HG02870 (cell line): ENCODE data around the gene TMEM63A.

Experiments
- ATAC-seq: cut with Tn5 transposase; IDR thresholded peaks from one replicate; pipeline ENCODE4 v1.9.1; 2021; ENCODE audit warnings: mild to moderate bottlenecking, moderate library complexity; ENCODE audit not compliant: unreplicated experiment

TMEM63A gene

DNA sequence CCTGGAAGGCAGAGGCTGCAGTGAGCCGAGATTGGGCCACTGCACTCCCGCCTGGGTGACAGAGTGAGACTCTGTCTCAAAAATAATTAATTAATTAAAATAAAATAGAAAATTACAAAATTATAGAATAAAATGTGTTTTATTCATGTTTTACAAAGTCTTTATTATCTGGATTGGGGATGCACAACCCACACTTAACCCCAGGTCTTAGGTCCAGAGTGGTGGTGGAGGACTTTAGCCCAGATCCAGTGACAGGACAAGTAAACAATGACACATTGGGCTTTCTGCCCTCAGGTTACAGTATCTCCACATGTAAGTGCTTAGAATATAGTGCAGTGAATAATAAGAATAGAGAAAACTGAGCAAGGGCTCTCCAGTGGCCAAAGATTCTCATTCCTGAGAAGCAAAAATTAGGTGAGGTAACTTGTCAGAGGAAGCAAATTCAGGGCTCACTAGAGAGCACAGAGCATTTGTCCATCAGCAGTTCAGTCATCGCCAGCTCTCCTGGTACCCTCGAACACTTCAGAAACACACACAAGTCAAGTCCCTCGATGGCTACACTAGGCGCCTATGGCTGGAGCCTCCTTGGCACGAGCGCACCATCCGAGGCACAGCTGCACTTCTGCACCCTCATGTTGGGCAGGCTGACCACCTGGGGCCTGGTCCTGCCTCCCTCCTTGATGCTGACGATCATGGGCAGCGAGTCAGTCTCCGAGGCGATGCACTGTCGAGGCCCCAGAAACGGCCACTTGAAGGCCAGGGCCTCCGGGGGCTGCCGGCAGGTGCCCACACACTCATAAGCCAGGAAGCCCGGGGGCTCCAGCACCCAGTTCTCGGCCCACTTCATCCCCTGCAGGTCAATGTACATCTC is 4.2 kb upstream of the TMEM63A start:
- no peak for ATAC-seq

DNA sequence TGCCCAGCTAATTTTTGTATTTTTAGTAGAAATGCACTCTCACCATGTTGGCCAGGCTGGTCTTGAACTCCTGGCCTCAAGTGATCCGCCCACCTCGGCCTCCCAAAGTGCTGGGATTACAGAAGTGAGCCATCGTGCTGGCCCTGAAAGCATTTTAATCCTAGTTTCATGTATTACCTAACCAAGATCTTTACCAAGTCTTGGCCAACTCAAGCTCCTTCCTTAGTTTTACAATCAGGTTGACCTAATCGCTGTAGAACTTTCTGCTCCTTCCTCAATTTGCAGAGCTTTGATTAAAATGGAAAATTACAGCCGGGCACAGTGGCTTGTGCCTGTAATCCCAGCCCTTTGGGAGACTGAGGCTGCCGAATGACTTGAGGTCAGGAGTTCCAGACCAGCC is 3.2 kb upstream of the TMEM63A start:
- ATAC-seq = no peak

GRCh38 chr1:225883616-225884265 is 1.6 kb upstream of the TMEM63A start:
- ATAC-seq = no peak

DNA sequence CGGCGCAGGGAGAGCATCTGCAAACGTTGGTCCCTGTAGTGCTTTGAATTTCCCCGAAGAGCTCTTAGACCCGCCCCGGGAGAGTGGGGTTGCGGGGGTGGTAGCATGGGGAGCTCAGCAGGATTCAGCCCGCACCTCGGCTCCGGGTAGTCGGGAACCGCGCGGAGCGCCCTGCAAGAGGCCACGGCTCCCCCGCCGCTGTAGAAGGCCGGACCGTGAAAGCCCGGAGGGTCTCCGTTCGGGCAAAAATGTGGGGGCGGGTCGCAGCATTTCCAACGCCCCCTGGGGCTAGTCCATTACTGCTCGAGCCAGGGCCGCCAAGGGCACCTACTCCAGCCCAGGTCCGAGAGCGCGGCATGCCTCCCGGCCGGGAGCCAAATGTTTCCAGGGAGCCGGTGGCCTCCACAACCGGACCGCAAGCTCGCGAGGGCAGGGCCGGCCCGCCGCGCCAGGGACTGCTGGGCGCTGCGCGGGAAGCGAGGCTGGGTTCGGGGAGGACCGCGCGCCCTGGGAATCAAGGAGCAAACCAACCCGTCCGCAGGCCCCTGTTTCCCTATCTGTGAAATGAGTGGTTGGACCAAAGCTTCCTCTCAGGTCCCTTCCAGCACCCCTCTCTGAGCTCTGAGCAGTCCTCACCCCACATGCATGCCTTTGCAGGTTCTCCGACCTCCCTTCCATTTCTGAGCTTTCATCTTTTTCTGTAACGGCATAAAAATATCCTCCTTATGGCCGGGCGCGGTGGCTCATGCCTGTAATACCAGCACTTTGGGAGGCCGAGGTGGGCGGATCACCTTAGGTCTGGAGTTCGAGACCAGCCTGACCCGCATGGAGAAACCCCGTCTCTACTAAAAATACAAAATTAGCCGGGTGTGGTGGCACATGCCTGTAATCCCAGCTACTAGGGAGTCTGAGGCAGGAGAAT is 775 bp upstream of the TMEM63A start:
- ATAC-seq = peak; percentile 23

- no peak for ATAC-seq
These were observed 860 bp downstream of the TMEM63A start for GRCh38 chr1:225881081-225881958.

DNA sequence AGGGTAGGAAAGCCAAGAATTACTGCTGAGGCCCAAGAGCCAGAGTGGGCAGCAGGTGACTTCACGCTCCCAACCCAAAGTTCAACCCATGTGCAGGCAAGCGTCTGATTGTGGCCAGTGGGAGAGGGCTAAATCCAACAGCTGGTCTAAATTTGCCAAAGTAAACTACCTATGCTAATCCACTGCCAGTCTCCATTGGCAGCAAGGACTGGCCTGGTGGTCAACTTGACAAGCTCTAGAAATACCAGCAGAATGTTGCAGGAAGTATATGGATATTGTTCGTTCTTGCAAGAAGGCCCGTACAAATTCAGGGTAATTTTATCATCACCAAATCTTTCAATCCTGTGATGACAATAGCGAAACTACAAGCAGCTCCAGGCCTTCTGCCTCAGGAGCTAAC is 1.5 kb downstream of the TMEM63A start:
- ATAC-seq = no peak

DNA sequence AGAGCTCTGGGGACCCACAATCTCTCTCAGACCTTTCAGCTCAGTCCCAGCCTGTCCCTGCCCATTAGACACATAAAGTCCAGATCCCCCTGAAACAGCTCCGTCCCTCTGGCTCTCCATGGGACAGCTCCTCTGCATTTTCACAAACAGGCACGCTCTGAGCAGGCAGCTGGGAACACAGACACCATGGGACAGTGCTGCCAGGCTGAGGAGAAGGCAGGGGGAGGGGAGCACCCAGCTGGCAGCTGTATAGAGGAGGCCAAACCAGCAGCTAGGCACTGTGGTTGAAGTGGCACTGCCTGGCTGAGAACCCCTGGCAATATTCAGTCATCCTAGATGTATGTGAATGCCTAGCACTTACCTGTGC is 2.0 kb downstream of the TMEM63A start:
- ATAC-seq = no peak

DNA sequence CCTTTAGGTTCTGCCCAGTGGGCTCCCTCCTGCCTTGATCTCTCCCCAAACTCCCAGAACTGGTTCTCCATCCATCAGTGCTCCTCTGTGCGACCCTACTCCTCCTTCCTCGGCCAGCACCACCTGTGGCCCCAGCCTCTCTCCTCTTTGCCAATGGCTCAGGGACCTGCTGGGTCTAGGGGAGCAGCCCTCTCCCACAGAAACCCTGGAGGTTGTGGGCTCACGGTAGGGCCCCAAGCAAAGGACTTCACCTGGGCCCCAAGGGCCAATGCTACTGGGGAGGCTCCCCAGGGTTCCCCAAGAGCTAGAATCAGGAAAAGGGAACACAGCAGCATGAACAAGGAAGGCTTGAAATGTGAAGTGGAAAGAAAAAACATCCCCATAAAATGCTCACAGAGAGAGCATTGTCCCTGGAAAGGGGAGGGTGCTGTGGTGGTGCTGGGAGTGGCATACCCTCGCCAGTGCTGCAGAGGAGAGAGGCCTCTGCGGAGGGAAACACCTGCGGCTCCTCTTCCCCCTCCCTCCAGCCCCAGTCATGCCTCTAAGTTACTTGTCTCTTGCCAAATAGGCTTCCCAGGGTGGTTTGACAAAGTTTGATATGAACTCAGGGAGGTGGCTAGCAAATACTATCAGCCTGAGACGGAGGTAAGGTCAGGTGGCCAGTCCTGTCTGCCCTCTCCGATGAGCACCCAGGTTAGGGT is 2.5 kb downstream of the TMEM63A start:
- ATAC-seq = no peak

DNA sequence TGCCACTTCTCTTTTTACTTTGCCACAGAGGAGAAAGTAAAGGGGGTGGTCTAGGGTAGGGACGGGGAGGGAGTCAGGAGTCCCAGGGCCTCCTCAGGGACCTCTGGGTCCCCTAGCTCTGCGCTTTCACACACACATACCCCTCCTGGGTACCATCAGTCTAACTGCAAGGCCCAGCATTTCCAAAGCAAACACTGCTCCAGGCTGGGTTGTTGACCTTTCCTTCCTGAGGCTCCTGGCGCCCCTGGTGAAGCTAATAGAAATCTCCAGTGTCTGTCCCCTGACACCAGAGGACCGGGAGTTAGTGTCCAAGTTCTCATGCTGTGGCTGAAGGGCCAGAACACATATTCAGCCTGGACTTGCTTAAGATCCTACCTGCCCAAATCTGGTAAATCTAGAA is 3.9 kb downstream of the TMEM63A start:
- ATAC-seq = no peak

- no peak for ATAC-seq
These were observed 4.6 kb downstream of the TMEM63A start for GRCh38 chr1:225877580-225877979.

DNA sequence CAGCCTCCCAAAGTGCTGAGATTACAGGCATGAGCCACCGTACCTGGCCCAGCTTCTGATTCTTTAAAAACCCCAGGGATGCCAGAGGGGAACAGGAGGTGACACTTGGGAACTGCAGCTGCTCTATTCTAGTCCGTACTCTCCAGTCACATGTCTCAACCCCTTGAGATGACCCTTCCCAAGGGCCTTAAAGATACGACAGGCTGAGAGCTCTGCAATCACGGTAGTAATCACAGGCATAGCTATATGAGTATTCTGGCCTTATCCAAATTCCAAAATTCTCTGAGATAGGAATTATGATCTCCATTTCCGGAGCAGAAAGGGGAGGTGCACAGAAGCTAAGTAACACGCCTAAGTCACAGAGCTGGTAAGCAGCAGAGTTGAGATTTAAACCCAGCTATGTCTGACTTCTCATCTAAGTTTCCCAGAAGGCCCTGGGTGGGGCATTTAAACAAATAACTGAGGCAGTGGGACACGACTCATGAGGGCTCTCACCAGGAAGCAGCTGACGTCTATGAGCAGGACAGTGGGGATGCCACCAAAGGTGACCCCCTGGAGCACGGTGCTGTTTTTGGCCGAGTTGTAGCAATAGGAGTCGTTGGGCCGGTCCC is 5.2 kb downstream of the TMEM63A start:
- ATAC-seq = no peak

DNA sequence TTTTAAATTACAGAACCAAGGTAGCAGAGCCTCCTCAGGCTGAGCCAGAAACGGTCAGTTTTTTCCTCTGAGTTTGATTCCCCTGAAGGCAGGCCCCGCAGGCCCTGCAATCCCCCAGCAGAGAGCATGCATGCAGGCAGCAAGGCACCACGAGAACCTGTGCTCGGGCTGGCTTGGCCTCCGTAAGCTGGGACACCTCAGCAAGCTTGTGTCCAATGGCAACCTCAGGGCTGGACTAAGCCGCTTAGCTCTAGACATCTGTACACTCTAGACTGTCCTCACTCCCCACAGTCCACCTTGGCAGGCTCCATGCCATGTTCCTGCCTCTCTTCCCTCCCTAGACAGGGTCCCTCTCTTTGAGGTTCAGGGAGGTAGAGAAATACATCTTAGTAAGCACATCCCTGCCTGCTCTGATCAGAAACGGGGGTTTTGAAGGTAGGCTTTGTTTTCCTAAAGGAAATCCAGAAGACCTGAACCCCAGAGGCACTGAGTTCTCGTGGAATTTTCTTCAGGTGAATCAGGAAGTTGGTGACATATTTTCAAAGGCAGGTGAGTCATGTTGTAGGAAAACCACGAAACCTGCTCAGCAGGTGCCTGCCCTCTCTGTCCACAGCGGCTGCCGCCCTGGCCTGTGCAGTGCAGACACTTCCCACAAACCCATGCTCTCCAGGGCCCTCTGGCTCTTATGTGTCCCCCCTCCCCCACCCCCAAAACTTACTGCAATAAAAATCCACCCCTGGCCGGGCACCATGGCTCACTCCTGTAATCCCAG is 7.0 kb downstream of the TMEM63A start:
- no peak for ATAC-seq

DNA sequence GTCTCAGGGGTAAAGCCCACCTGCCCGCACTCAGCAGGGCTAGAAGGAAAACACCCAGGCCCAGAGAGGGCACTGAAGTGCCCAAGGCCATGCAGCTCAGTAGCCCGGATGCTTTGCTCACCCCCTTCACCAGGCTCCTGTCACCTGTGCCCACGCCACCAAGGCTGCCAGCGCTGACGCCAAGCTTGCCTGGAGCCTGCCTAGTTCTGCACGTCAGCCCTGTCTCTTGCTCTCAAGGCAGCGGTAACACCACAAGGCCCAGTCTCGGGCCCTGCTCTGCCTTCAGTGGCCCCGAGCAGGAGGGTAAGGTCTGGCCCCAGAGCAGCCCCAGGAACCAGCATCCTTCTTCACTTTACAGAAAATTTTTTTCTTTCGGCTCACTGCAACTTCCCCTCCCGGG is 7.7 kb downstream of the TMEM63A start:
- no peak for ATAC-seq

DNA sequence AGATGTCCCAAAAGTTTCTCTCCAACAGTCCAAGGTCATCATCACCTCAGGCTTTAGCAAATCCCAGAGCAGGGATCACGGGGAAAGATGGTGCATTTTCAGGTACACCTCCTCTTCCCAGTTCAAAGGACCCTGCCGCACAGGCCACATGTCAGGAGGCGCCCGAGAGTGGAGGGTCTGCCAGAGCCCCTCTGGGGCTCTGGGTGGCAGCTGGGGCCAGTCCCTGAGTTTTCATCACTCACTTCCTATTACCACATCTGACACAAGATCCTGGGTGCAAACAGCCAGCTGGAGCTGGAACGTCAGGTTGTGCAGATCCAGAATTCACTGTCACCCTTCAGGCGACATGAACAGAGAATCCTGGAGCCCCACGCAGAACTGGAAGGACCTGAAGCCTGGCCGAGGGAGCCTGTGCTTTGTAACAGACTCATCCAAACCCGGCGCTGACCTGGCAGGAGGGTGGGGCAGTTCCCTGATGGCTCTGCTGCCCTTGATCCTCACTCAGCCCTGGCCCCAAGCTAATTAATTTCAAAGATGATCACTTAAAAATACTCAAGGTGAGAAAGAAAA is 8.8 kb downstream of the TMEM63A start:
- ATAC-seq = no peak

GRCh38 chr1:225872075-225872430 is 10.1 kb downstream of the TMEM63A start:
- no peak for ATAC-seq

DNA sequence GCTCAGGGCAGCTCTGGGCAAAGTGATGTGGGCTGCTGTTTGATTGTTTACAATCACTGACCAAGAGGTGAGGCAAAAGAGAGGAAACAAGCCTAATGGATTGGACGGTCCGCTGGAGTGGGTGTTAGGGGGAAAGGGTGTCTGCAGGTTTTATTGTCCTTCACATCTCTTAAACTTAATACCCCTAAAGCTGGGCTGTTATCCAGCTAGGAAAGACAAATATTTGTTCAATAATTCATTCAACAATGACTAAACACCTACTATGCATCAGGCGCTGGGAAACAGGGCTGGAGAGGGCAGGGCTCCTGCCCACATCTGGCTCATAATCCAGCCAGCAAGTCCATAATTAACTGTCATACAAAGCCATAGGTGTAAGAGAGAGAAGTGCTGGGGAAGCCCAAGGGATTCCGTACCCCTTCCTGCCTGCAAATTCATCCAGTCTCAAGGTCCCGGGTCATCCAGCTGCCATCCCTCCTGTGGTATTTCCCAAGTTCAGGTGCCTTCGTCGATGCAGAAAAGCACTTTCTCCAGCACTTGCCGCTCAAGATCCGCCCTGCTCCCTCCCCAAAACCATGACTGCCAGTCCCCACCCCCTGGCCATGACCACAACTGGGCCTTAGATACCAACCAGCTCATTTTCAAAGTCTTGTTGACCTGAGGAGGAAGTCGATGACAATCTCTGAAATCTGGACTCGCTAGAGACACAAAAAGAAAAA is 10.7 kb downstream of the TMEM63A start:
- ATAC-seq = no peak

DNA sequence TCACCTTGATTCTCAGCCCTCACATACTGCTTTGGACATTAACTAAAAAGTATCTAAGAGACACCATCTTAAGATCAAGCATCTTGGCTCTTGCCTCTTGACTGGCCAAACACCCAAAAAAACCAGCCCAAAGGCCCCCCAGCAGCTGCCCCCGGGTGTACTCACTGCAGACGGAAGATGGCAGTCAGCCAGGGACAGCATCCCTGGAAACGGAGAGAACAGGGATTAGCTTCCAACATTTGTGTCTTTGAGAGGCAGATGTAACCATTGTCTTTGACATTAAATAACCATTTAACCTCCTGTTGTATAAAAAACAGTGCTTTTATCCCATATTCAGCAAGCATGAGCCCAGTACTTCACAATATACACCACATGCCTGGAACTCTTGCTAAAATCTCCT is 11.3 kb downstream of the TMEM63A start:
- ATAC-seq = no peak
